ENCODE results near the gene ZFAND6.

The ZFAND6 gene

GRCh38 chr15:80070840-80071239, 11.4 kb downstream of the ZFAND6 start:
- no peak overlapping the region for H3K4me3 ChIP-seq (ENCODE audit: low read depth, low read length)

GRCh38 chr15:80071652-80072051, 12.2 kb downstream of the ZFAND6 start:
- no peak for TF ChIP-seq CTCF (IDR thresholded peaks at IDR 0.05; ENCODE audit: insufficient read depth, low read depth, low read length, missing control alignments)
- H3K4me3 ChIP-seq (ENCODE audit: low read depth, low read length) = peak overlapping the region; percentile 78
- DNase-seq (ENCODE audit: low read depth) = no peak

More at GRCh38 chr15:80070840-80071239, 11.4 kb downstream of the ZFAND6 start:
- DNase-seq (ENCODE audit: low read depth) = no peak
- no peak for TF ChIP-seq CTCF (IDR thresholded peaks at IDR 0.05; ENCODE audit: insufficient read depth, low read depth, low read length, missing control alignments)

GRCh38 chr15:80072285-80072994, 13.0 kb downstream of the ZFAND6 start:
- H3K4me3 ChIP-seq (ENCODE audit: low read depth, low read length) = peak overlapping the region; percentile 78
- TF ChIP-seq CTCF (IDR thresholded peaks at IDR 0.05; ENCODE audit: insufficient read depth, low read depth, low read length, missing control alignments) = no peak
- DNase-seq (ENCODE audit: low read depth) = peak; percentile 78

GRCh38 chr15:80073197-80073596, 13.7 kb downstream of the ZFAND6 start:
- TF ChIP-seq CTCF (IDR thresholded peaks at IDR 0.05; ENCODE audit: insufficient read depth, low read depth, low read length, missing control alignments) = no peak
- no peak for DNase-seq (ENCODE audit: low read depth)
- peak overlapping the region; percentile 78 for H3K4me3 ChIP-seq (ENCODE audit: low read depth, low read length)

- DNase-seq (ENCODE audit: low read depth) = no peak
- H3K4me3 ChIP-seq (ENCODE audit: low read depth, low read length) = no peak overlapping the region
- TF ChIP-seq CTCF (IDR thresholded peaks at IDR 0.05; ENCODE audit: insufficient read depth, low read depth, low read length, missing control alignments) = no peak
These were observed 17.1 kb downstream of the ZFAND6 start for GRCh38 chr15:80076321-80077318.

GRCh38 chr15:80081390-80081789, 21.9 kb downstream of the ZFAND6 start:
- no peak for TF ChIP-seq CTCF (IDR thresholded peaks at IDR 0.05; ENCODE audit: insufficient read depth, low read depth, low read length, missing control alignments)
- no peak overlapping the region for H3K4me3 ChIP-seq (ENCODE audit: low read depth, low read length)
- no peak for DNase-seq (ENCODE audit: low read depth)
